HepG2 (cell line): ENCODE data around the gene CELF4. TPM values are rescaled to one million over a fixed set of nuclear protein-coding genes. Genes with fewer than 3 reads are reported as not detected.

Source experiments
- ATAC-seq: fragments of 200-7000 bp; cut with Tn5 transposase; 3 replicates; pipeline ENCODE4 v1.9.1; 2020; ENCODE audit warnings: mild to moderate bottlenecking, moderate library complexity
- BruUV-seq: library from RNA; stranded (reverse); fragments of 400-500 nt; replicated peaks from 2 replicates; lab custom pipeline; 2021; lab: Mats Ljungman, UMichigan
- CTCF ChIA-PET: fragments of 300-600 bp; formaldehyde crosslinking; extraction: SDS; loops from one replicate; lab custom pipeline; 2021; ENCODE audit warnings: low total read pairs, inconsistent platforms, low intra/inter-chr PET ratio; lab: Yijun Ruan, JAX
- POLR2A ChIA-PET: fragments of 350-600 bp; sonication (Branson Sonifier 250); formaldehyde crosslinking; loops from one replicate; lab custom pipeline; 2020; ENCODE audit warnings: antibody characterized with exemption, inconsistent platforms; lab: Yijun Ruan, JAX
- DNase-seq: peaks from one replicate; pipeline ENCODE4 v3.0.0-alpha.2; 2015; ENCODE audit warnings: low spot score
- FAIRE-seq: peaks from 3 replicates; lab custom pipeline; 2011; peaks lifted over from hg19 to GRCh38; lab: Jason Lieb, UNC
- H2AFZ ChIP-seq: one replicate; pipeline ENCODE4 v1.6.1; 2011; ENCODE audit warnings: low read length, inconsistent platforms
- H3K27ac ChIP-seq: fragments of 300-600 bp; 3 replicates; pipeline ENCODE4 v1.8.0; 2011; ENCODE audit warnings: mixed run types, mild to moderate bottlenecking, mixed read lengths, low read length, inconsistent platforms; ENCODE audit not compliant: insufficient read depth; ENCODE audit errors: extremely low read length
- H3K27me3 ChIP-seq, 2 experiments: fragments of 200-600 bp in 1 of 2; 2 replicates in 1 of 2; 3 replicates in 1 of 2; pipeline versions ENCODE4 v1.6.0 to v1.8.0; 2011; ENCODE audit warnings: low read length in 2 of 2, mild to moderate bottlenecking in 2 of 2, moderate library complexity in 2 of 2, inconsistent platforms in 1 of 2; ENCODE audit not compliant: insufficient read depth in 2 of 2, control insufficient read depth in 1 of 2
- H3K36me3 ChIP-seq, 2 experiments: fragments of 200-600 bp in 1 of 2; replicated peaks in 1 of 2; 2 replicates in 1 of 2; 3 replicates in 1 of 2; pipeline versions ENCODE4 v1.5.1 to v1.8.0; 2011; ENCODE audit warnings: low read length in 2 of 2, inconsistent platforms in 1 of 2; ENCODE audit not compliant: insufficient read depth in 2 of 2, control insufficient read depth in 1 of 2
- H3K4me1 ChIP-seq: 2 replicates; pipeline ENCODE4 v1.5.1; 2012; ENCODE audit warnings: low read length, inconsistent platforms; ENCODE audit not compliant: insufficient read depth
- H3K4me2 ChIP-seq: 2 replicates; pipeline ENCODE4 v1.6.0; 2011; ENCODE audit warnings: low read depth, low read length, inconsistent platforms
- H3K4me3 ChIP-seq, 3 experiments: fragments of 200-600 bp in 1 of 3; sonication (generic), shearing (Covaris generic) in 1 of 3; replicated peaks in 1 of 3; 2 replicates each; pipeline ENCODE4 v1.5.1; 2011 to 2016; ENCODE audit warnings: low read length in 3 of 3, inconsistent platforms in 2 of 3, low read depth in 2 of 3, mild to moderate bottlenecking in 2 of 3, control low read depth in 1 of 3, mixed read lengths in 1 of 3; ENCODE audit not compliant: insufficient read depth in 1 of 3
- H3K79me2 ChIP-seq: one replicate; pipeline ENCODE4 v1.6.1; 2011; ENCODE audit warnings: low read length, inconsistent platforms; ENCODE audit not compliant: insufficient read depth
- H3K9ac ChIP-seq: 2 replicates; pipeline ENCODE4 v1.6.0; 2011; ENCODE audit warnings: mild to moderate bottlenecking, low read depth, low read length, inconsistent platforms; ENCODE audit not compliant: insufficient read depth
- H3K9me3 ChIP-seq: 2 replicates; pipeline ENCODE4 v1.5.1; 2012; ENCODE audit warnings: mild to moderate bottlenecking, low read length
- H4K20me1 ChIP-seq: 2 replicates; pipeline ENCODE4 v1.6.0; 2011; ENCODE audit warnings: inconsistent platforms, mild to moderate bottlenecking, low read length, moderate library complexity; ENCODE audit not compliant: insufficient read depth
- DRAP1 ChIP-seq: IDR thresholded peaks from 2 replicates; pipeline ENCODE4 v1.6.1; 2016; ENCODE audit warnings: missing genetic modification reagents, missing compliant biosample characterization
- GATA4 ChIP-seq: sonication (generic); IDR thresholded peaks from 2 replicates; pipeline ENCODE4 v1.6.1; 2016; ENCODE audit warnings: antibody characterized with exemption, low read depth, borderline replicate concordance
- GLI4 ChIP-seq: sonication (generic); formaldehyde crosslinking; IDR thresholded peaks from 2 replicates; pipeline ENCODE4 v1.5.1; 2020; ENCODE audit warnings: missing genetic modification reagents, mild to moderate bottlenecking, moderate library complexity, borderline replicate concordance
- HNRNPH1 ChIP-seq: fragments of 200-400 bp; formaldehyde crosslinking; optimal IDR thresholded peaks from 2 replicates; pipeline ENCODE3; 2017; ENCODE audit warnings: mild to moderate bottlenecking, low read depth, low read length
- KAT8 ChIP-seq: IDR thresholded peaks from 2 replicates; pipeline ENCODE4 v1.6.1; 2016; ENCODE audit warnings: missing genetic modification reagents, missing compliant biosample characterization
- PRPF4 ChIP-seq: fragments of 200-400 bp; formaldehyde crosslinking; IDR thresholded peaks from 2 replicates; pipeline ENCODE4 v1.6.1; 2016; ENCODE audit warnings: low read length, low read depth; ENCODE audit not compliant: poor library complexity, severe bottlenecking
- THAP9 ChIP-seq: sonication (generic); formaldehyde crosslinking; IDR thresholded peaks from 2 replicates; pipeline ENCODE4; 2020; ENCODE audit warnings: missing genetic modification reagents, mild to moderate bottlenecking, borderline replicate concordance
- ZNF354B ChIP-seq: sonication (generic); formaldehyde crosslinking; IDR thresholded peaks from 2 replicates; pipeline ENCODE4 v1.8.0; 2022; ENCODE audit warnings: mild to moderate bottlenecking, missing genetic modification reagents
- ZNF414 ChIP-seq: sonication (generic); formaldehyde crosslinking; IDR thresholded peaks from 2 replicates; pipeline ENCODE4 v1.5.0; 2020; ENCODE audit warnings: missing genetic modification reagents
- ZNF546 ChIP-seq: sonication (generic); formaldehyde crosslinking; conservative IDR thresholded peaks from 2 replicates; pipeline ENCODE4 v1.8.1; 2023; ENCODE audit warnings: mild to moderate bottlenecking, missing genetic modification reagents
- WGBS: methylation state at CpG from one replicate; pipeline ENCODE4 v1.1.6; 2017; ENCODE audit warnings: low lambda C conversion rate; 5-methylcytosine and 5-hydroxymethylcytosine counted together
- in situ Hi-C: cut with HindIII; loops from 2 replicates; pipeline ENCODE4 v1.10.0; 2017; ENCODE audit warnings: low pct_unique_long_range_greater_than_20kb; ENCODE audit not compliant: extremely low pct_ligation_motif_present
- intact Hi-C: fragments of 100-400 bp; cut with micrococcal nuclease; formaldehyde crosslinking; loops from one replicate; pipeline ENCODE4 v1.10.0; 2022; ENCODE audit not compliant: unreplicated experiment
- polyA plus RNA-seq, 8 experiments: library from polyadenylated mRNA; depleted of rRNA in 3 of 8; stranded (reverse) in 7 of 8; unstranded in 1 of 8; fragments of >200 nt; fragmentation: Illumina TruSeq in 4 of 8; extraction: Trizol in 4 of 8; gene quantifications; 2 replicates each; pipeline versions ENCODE4 v1.2.1 to v1.2.3, GENCODE V29; 2011 to 2016; ENCODE audit warnings: low read depth in 4 of 8, missing spikeins in 1 of 8, mixed read lengths in 1 of 8; ENCODE audit not compliant: insufficient read depth in 1 of 8
- total RNA-seq, 5 experiments: library from RNA; depleted of rRNA; stranded (reverse); fragments of >200 nt; fragmentation: Illumina TruSeq; extraction: Trizol; gene quantifications; 2 replicates each; pipeline ENCODE4 v1.2.3, GENCODE V29; 2016; ENCODE audit warnings: low read depth in 1 of 5

CELF4 gene
- total and polyA plus RNA-seq, 2 of the 13 experiments (the other 11 are each of a cell fraction or from before 2014, with no cell fraction given) = not detected

GRCh38 chr18:37235583-37235982 is 330.0 kb downstream of the CELF4 start:
- ChIA-PET POLR2A (no interaction called here), CTCF (no interaction called here)
- Histone ChIP-seq H3K9me3 (no peaks in the 10 kb centered on the region), H3K9ac (no peak overlapping the region), H3K79me2 (no peaks in the 10 kb centered on the region), H3K36me3 (no peaks in the 10 kb centered on the region), H4K20me1 (no peaks in the 10 kb centered on the region), H3K4me3 (no peak overlapping the region), H3K27me3 (no peaks in the 10 kb centered on the region; a peak in 1 of 5 replicates), H3K27ac (no peak overlapping the region), H2AFZ (no peak overlapping the region), H3K4me1 (no peaks in the 10 kb centered on the region), H3K4me2 (no peak overlapping the region)
- DNase-seq (no peak), FAIRE-seq (no peak), ATAC-seq (no peak)
- no TSS peak for BruUV-seq
- in situ Hi-C loops (no loop called here), intact Hi-C loops (no loop called here)
- 80% methylated on average over 1 of the region's 2 CpGs for WGBS
- TF ChIP-seq DRAP1 (CRISPR knock-in tag) (no peak), ZNF414 (CRISPR knock-in tag) (no peak), ZNF354B (CRISPR knock-in tag) (no peak), ZNF546 (CRISPR knock-in tag) (no peak), GLI4 (no peak), THAP9 (CRISPR knock-in tag) (no peak), GATA4 (no peak), PRPF4 (no peak), KAT8 (CRISPR knock-in tag) (no peak), HNRNPH1 (no peak)
